HG03520 (cell line): ENCODE measurements around the gene NCAM1.
"Not testable (repeated sequence)": the region's sequence is repeated elsewhere in the genome, so short reads cannot be mapped to it uniquely, and the experiment has no call there.

Experiments
- ATAC-seq: cut with Tn5 transposase; IDR thresholded peaks from one replicate; pipeline ENCODE4 v1.9.1; 2021; ENCODE audit warnings: mild to moderate bottlenecking, moderate library complexity; ENCODE audit not compliant: unreplicated experiment

The NCAM1 gene

GRCh38 chr11:113296447-113297205 lies 335.4 kb downstream of the NCAM1 start:
- no peak for ATAC-seq

- ATAC-seq, result not testable (repeated sequence)
Observed at GRCh38 chr11:113298496-113298895, 337.3 kb downstream of the NCAM1 start.

- no peak for ATAC-seq
Observed at GRCh38 chr11:113304916-113305315, 343.7 kb downstream of the NCAM1 start.

- no peak for ATAC-seq
Observed at GRCh38 chr11:113305440-113306336, 344.5 kb downstream of the NCAM1 start.

GRCh38 chr11:113308601-113309000 lies 347.4 kb downstream of the NCAM1 start:
- ATAC-seq, result no peak

- no peak for ATAC-seq
Observed at GRCh38 chr11:113311536-113311935, 350.3 kb downstream of the NCAM1 start.

- no peak for ATAC-seq
Observed at GRCh38 chr11:113313601-113314000, 352.4 kb downstream of the NCAM1 start.

- ATAC-seq, result no peak
Observed at GRCh38 chr11:113314065-113314388, 352.8 kb downstream of the NCAM1 start.

GRCh38 chr11:113314389-113315301 lies 353.4 kb downstream of the NCAM1 start, which contains the start of gene TTC12:
TSS of gene TTC12 (plus strand) at chr11:113314583. CDS start at chr11:113316258, 1,675 bp downstream.
- ATAC-seq, result peak; percentile 95

GRCh38 chr11:113315811-113316210 lies 354.6 kb downstream of the NCAM1 start:
- ATAC-seq, result no peak

GRCh38 chr11:113316256-113316655 lies 355.0 kb downstream of the NCAM1 start:
- ATAC-seq, result no peak

GRCh38 chr11:113317339-113317738 lies 356.1 kb downstream of the NCAM1 start:
- no peak for ATAC-seq

- ATAC-seq, result no peak
Observed at GRCh38 chr11:113319085-113319484, 357.9 kb downstream of the NCAM1 start.

- ATAC-seq, result no peak
Observed at GRCh38 chr11:113322158-113322557, 360.9 kb downstream of the NCAM1 start.

- ATAC-seq, result no peak
Observed at GRCh38 chr11:113324250-113324649, 363.0 kb downstream of the NCAM1 start.
